COR-L47 (cell line): ENCODE results near the gene QDPR.
"Not testable (repeated sequence)": the region's sequence is repeated elsewhere in the genome, so short reads cannot be mapped to it uniquely, and the experiment has no call there.

Source experiments
- DNase-seq: peaks from one replicate; lab custom pipeline; 2025; lab: John Stamatoyannopoulos, UW

QDPR gene

GRCh38 chr4:17491196-17491595 is 20.7 kb downstream of the QDPR start:
- DNase-seq, result no peak

DNA sequence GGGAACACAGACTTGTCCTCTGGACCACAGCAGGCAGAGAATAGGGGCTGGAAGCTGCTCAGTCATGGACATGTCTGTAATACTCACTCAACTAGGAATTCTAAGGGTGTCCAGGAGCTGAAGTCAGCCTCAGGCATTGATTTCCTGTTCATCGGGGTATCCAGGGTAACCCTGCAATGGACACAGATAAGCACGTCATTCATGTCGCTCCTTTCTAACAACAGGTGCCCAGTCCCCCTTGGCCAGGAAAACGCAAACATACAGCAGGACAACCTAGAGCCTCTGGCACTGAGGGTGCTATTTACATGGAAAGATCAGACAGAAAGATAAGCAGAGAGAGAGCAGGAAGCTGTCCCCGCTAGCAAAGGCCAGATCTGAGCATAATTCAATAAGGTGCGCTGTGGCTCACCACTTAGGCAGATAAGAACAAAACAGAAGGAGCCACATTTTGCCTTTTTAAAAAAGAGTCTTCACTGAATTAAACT is 21.3 kb downstream of the QDPR start:
- DNase-seq, result no peak

DNA sequence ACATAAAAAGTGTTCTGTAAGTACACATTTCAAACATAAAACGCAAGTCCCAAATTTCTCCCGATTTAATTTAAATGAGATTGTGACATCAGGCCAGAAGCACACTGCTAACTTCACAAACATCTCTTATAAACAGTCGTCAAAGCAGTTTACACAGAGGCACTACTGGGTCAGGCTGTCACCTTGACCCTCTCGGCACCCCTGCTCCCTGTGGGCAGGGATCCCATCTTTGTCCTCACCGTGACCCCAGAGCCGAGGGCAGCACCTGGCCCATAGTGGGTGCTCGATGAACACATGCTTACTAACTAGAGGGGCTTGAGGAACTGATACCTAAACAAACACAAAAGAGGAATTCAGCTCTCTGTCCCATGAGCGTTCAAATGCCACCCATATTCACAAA is 22.2 kb downstream of the QDPR start:
- no peak for DNase-seq

- DNase-seq, result no peak
Measured at GRCh38 chr4:17489123-17489522, 22.8 kb downstream of the QDPR start.

DNA sequence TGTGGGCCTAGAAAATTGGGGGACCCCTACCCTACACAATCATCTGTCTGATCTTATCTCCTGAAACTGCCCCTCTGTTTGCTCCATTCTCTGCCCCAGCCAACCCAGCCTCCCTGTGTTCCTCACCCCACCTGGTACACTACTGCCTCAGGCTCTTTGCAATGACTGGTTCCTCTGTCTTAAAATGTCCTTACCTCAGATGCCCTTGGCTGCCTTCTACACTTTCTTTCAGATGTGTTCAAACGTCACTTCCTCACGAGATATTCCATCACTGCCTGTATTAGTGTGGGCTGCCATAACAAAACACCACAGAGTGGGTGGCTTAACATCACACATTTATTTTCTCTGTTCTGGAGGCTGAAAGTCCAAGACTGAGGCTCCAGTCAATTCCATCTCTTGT is 29.2 kb downstream of the QDPR start:
- no peak for DNase-seq

DNA sequence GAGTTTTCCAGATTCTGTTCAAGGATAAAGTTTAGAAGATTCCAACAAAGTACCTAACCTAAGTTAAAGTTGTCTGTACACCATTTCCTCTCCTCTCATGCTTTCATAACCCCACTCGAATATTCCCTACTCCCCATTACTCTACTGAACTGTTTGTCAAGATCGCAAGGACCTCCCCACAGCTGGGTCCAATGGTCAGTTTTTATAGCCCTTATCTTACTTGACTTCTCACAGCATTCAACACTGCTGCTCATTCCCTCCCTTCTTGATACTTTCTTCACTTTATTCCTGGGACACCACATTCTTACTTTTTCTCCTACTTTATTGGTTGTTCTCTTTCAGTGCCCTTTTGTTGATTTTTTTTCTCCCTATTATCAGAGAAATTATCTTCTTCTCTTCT is 30.9 kb downstream of the QDPR start:
- no peak for DNase-seq

GRCh38 chr4:17480210-17480927 is 31.5 kb downstream of the QDPR start:
- DNase-seq, result no peak

DNA sequence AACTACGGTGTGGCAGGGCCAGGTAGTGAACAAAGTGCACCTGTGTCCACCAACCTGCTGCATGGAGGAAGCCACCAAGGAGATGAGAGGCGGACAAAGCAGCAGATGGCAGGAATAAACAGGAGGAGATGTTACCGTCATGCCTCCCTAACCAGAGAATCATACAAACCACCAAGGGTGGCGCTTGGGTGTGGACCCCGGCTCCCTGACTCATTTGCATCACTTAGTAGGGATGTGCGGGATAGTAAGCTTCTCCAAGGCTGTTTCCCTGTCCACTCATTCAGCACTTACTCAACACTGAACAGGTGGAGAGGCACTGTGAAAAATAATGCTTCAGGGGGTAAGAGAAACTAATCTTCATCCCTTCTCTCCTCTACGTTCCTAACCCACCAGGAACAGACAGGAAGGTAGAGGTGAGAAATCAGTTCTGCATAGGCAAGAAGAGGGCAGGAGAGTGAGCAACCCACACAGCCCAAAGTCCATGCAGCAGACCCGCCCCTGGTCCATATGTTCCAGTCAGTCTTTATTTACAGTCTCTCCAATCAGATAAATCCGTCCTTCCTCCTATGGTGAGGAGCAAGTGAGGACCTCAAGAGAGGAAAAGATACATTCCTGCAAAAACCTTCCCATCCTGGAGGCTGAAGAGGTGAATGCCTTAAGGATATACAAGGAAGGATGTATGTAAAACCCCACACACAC is 34.0 kb downstream of the QDPR start:
- no peak for DNase-seq

- no peak for DNase-seq
Measured at GRCh38 chr4:17476853-17477252, 35.0 kb downstream of the QDPR start.

DNA sequence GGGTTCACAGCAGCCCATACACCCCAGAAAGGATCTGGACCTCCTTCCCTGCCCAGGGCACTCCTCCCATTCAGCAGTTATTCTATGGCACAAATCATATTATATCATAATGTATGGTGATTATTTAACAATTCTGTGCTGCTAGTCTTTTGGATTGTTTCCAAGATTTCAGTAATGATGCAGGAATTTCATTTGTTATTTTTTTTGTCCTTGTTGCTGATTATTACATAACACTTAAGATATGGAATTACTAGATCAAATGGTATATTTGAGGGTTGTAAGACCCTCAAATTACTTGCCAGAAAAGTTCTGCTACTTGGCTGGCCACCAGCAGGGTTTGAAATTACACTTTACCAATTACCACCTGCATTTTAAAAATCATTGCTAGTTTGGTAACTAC is 36.4 kb downstream of the QDPR start:
- no peak for DNase-seq

- no peak for DNase-seq
Measured at GRCh38 chr4:17469931-17470674, 41.8 kb downstream of the QDPR start.

DNA sequence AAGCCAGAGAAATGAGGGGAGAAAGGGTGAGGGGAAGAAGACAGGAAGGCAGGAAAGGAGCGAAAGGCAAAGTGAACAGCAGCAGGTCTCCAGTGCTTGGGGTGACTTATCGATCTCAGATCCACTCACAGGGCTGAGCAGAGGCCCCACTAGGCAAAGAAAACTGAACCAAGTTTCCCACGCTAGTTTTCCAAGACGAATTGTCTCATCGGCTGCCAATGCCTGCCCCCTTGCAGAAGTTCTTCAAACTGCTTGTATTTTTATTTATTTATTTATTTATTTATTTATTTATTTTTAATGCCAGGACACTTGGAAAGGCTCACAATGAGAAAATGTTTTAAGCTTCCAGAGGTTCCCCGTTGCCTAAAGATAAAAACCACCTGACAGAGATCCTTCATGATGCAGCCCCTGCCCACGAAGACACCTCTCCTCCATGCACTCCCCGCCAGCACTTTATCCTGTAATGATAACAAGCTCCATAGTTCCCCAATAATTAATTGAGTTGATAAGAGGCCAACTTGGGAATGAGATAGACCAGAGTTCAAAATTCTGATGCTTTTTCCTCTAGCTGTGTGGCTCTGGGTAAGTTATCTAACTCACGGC is 43.2 kb downstream of the QDPR start:
- DNase-seq, result peak; percentile 36

- DNase-seq, result no peak
Measured at GRCh38 chr4:17463606-17464005, 48.3 kb downstream of the QDPR start.

- DNase-seq, result no peak
Measured at GRCh38 chr4:17450269-17450804, 61.6 kb downstream of the QDPR start.

DNA sequence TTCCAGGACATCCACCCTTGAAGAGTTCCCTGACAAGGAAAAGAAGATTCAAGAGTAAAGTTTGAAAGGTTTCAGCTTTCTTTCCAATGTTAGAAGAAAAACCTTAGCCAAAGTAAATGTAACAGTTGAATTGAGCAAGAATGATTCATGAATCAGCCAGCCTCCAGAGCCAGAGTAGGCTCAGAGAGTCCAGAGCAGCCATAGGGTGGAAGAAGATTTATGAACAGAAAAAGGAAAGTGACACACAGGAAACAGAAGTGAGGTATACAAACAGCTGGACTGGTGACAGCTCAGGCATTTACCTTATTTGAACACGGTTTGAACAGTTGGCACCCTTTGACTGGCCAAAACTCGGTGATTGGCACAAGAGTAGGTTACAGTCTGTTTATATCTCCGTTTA is 63.2 kb downstream of the QDPR start:
- DNase-seq, result no peak

GRCh38 chr4:17447675-17448298 is 64.1 kb downstream of the QDPR start:
- DNase-seq, result peak; percentile 72

GRCh38 chr4:17447056-17447455 is 64.8 kb downstream of the QDPR start:
- DNase-seq, result no peak

DNA sequence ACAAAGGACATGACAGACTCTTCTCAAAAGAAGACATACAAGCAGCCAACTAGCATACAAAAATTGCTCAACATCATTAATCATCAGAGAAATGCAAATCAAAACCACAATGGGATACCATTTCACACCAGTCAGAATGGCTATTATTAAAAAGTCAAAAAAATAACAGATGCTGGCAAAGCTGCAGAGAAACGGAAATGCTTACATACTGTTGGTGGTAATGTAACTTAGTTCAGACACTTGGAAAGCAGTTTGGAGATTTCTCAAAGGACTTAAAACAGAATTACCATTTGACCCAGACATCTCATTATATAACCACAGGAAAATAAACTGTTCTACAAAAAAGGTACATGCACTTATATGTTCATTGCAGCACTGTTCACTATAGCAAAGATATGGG is 69.4 kb downstream of the QDPR start:
- DNase-seq, result not testable (repeated sequence)

- no peak for DNase-seq
Measured at GRCh38 chr4:17437396-17437795, 74.5 kb downstream of the QDPR start.

GRCh38 chr4:17436750-17437090 is 75.2 kb downstream of the QDPR start:
- no peak for DNase-seq
